GM20431 (cell line): ENCODE data around the gene C12orf60.

Source experiments
- in situ Hi-C: fragments of 300-500 bp; cut with MseI, MboI; formaldehyde crosslinking; loops from one replicate; pipeline ENCODE4 v1.15.0; 2020; ENCODE audit warnings: low sequenced_read_pairs; ENCODE audit not compliant: unreplicated experiment

Gene C12orf60

GRCh38 chr12:14833336-14833735 lies 29.9 kb downstream of the C12orf60 start:
- in situ Hi-C loops = no loop called here

- in situ Hi-C loops = no loop called here
Observed at GRCh38 chr12:14833952-14834351, 30.5 kb downstream of the C12orf60 start.

- in situ Hi-C loops = no loop called here
Observed at GRCh38 chr12:14834509-14834908, 31.0 kb downstream of the C12orf60 start.

- in situ Hi-C loops = no loop called here
Observed at GRCh38 chr12:14836336-14837210, 33.1 kb downstream of the C12orf60 start.

GRCh38 chr12:14839262-14839661 lies 35.8 kb downstream of the C12orf60 start:
- in situ Hi-C loops = no loop called here

GRCh38 chr12:14840616-14841015 lies 37.1 kb downstream of the C12orf60 start:
- in situ Hi-C loops = no loop called here

GRCh38 chr12:14841761-14842160 lies 38.3 kb downstream of the C12orf60 start:
- in situ Hi-C loops = no loop called here

GRCh38 chr12:14842315-14842714 lies 38.8 kb downstream of the C12orf60 start:
- in situ Hi-C loops = no loop called here

- in situ Hi-C loops = no loop called here
Observed at GRCh38 chr12:14843425-14843887, 40.0 kb downstream of the C12orf60 start, which contains the start of gene ART4. TSS of gene ART4 (minus strand) at chr12:14843526. CDS start at chr12:14843113, 413 bp downstream.

- in situ Hi-C loops = no loop called here
Observed at GRCh38 chr12:14844401-14844800, 40.9 kb downstream of the C12orf60 start.

GRCh38 chr12:14845350-14845750 lies 41.9 kb downstream of the C12orf60 start:
- in situ Hi-C loops = no loop called here

GRCh38 chr12:14846042-14846587 lies 42.6 kb downstream of the C12orf60 start:
- in situ Hi-C loops = no loop called here

- in situ Hi-C loops = no loop called here
Observed at GRCh38 chr12:14846876-14847580, 43.6 kb downstream of the C12orf60 start.

GRCh38 chr12:14849661-14850060 lies 46.2 kb downstream of the C12orf60 start:
- in situ Hi-C loops = loop anchor here (10.0 kb wide), 1 partner anchor 145 kb away; no protein-coding TSS in a partner anchor

GRCh38 chr12:14850929-14851663 lies 47.6 kb downstream of the C12orf60 start:
- in situ Hi-C loops = loop anchor here (10.0 kb wide), 1 partner anchor 144 kb away; no protein-coding TSS in a partner anchor

GRCh38 chr12:14852880-14853279 lies 49.4 kb downstream of the C12orf60 start:
- in situ Hi-C loops = loop anchor here (10.0 kb wide), 1 partner anchor 142 kb away; no protein-coding TSS in a partner anchor

GRCh38 chr12:14853961-14854360 lies 50.5 kb downstream of the C12orf60 start:
- in situ Hi-C loops = loop anchor here (10.0 kb wide), 1 partner anchor 141 kb away; no protein-coding TSS in a partner anchor

GRCh38 chr12:14854586-14855183 lies 51.2 kb downstream of the C12orf60 start:
- in situ Hi-C loops = loop anchor here (10.0 kb wide), 1 partner anchor 140 kb away; no protein-coding TSS in a partner anchor

GRCh38 chr12:14858513-14858912 lies 55.0 kb downstream of the C12orf60 start:
- in situ Hi-C loops = loop anchor here (10.0 kb wide), 1 partner anchor 136 kb away; no protein-coding TSS in a partner anchor
